HG03575 (cell line): ENCODE measurements around the gene SALL4.
"Not testable (repeated sequence)": the region's sequence is repeated elsewhere in the genome, so short reads cannot be mapped to it uniquely, and the experiment has no call there.

ENCODE experiments used
- ATAC-seq: cut with Tn5 transposase; IDR thresholded peaks from one replicate; pipeline ENCODE4 v1.9.1; 2021; ENCODE audit not compliant: unreplicated experiment, insufficient number of reproducible peaks, low FRiP score; ENCODE audit errors: extremely low read depth

SALL4 gene

GRCh38 chr20:51802170-51802751 lies at the start of gene SALL4:
Gene SALL4, minus strand, starts transcription at chr20:51802521. Its CDS starts 113 bp downstream, at chr20:51802408.
- ATAC-seq: no peak

- no peak for ATAC-seq
Measured at GRCh38 chr20:51848346-51848745, 46.0 kb upstream of the SALL4 start.

GRCh38 chr20:51840865-51841264 lies 38.5 kb upstream of the SALL4 start:
- no peak for ATAC-seq

GRCh38 chr20:51837876-51838420 lies 35.6 kb upstream of the SALL4 start:
- no peak for ATAC-seq

GRCh38 chr20:51837436-51837835 lies 35.1 kb upstream of the SALL4 start:
- ATAC-seq: no peak

GRCh38 chr20:51833326-51833725 lies 31.0 kb upstream of the SALL4 start:
- ATAC-seq: no peak

- no peak for ATAC-seq
Measured at GRCh38 chr20:51832276-51832675, 30.0 kb upstream of the SALL4 start.

GRCh38 chr20:51831866-51832265 lies 29.5 kb upstream of the SALL4 start:
- no peak for ATAC-seq

- no peak for ATAC-seq
Measured at GRCh38 chr20:51830538-51830937, 28.2 kb upstream of the SALL4 start.

GRCh38 chr20:51828762-51829161 lies 26.4 kb upstream of the SALL4 start:
- ATAC-seq: no peak

- ATAC-seq: no peak
Measured at GRCh38 chr20:51826372-51826771, 24.1 kb upstream of the SALL4 start.

- no peak for ATAC-seq
Measured at GRCh38 chr20:51818479-51819008, 16.2 kb upstream of the SALL4 start.

- not testable (repeated sequence) for ATAC-seq
Measured at GRCh38 chr20:51816856-51817255, 14.5 kb upstream of the SALL4 start.

- no peak for ATAC-seq
Measured at GRCh38 chr20:51815383-51816076, 13.2 kb upstream of the SALL4 start.

GRCh38 chr20:51812861-51813260 lies 10.5 kb upstream of the SALL4 start:
- ATAC-seq: no peak

GRCh38 chr20:51811514-51812128 lies 9.3 kb upstream of the SALL4 start:
- no peak for ATAC-seq

- no peak for ATAC-seq
Measured at GRCh38 chr20:51811042-51811355, 8.7 kb upstream of the SALL4 start.

GRCh38 chr20:51810155-51811041 lies 8.1 kb upstream of the SALL4 start:
- ATAC-seq: no peak

- no peak for ATAC-seq
Measured at GRCh38 chr20:51807720-51808250, 5.5 kb upstream of the SALL4 start.
